ENCODE results near the gene GPR183.

- TF ChIP-seq CTCF (tag by site-specific recombination; IDR thresholded peaks at IDR 0.05) (no peak), ZBTB11 (tag by site-specific recombination; conservative IDR thresholded peaks at IDR 0.05; ENCODE audit: low read depth) (no peak), KLF1 (tag by site-specific recombination; IDR thresholded peaks at IDR 0.05) (no peak), ZNF571 (tag by site-specific recombination; IDR thresholded peaks at IDR 0.05) (no peak), ZNF157 (tag by site-specific recombination; IDR thresholded peaks at IDR 0.05) (no peak), SP2 (tag by site-specific recombination; IDR thresholded peaks at IDR 0.05) (no peak)
Measured at GRCh38 chr13:99258210-99258860, 48.9 kb downstream of the GPR183 start, which contains the start of gene GPR18.
